ENCODE data around the gene SSBP3. TPM values are rescaled to one million over a fixed set of nuclear protein-coding genes. Genes with fewer than 3 reads are reported as not detected.

Gene SSBP3
- polyA plus RNA-seq, 4 donors, result 24.2 to 41.9 (median 32.2) TPM

- Histone ChIP-seq H3K4me1 (ENCODE audit: control insufficient read depth in 3 of 3, insufficient read depth in 2 of 3, low read depth in 1 of 3, low read length in 2 of 3) (no peaks in the 10 kb centered on the region), H3K27me3 (ENCODE audit: control insufficient read depth in 3 of 3, insufficient read depth in 3 of 3, low read length in 3 of 3) (no peaks in the 10 kb centered on the region), H3K27ac (ENCODE audit: low read depth in 1 of 3, low read length in 2 of 3) (no peak overlapping the region), H3K9me3 (ENCODE audit: control insufficient read depth in 2 of 2, insufficient read depth in 1 of 2, low read depth in 1 of 2, low read length in 1 of 2) (peaks cover 0 to 1% of the 10 kb centered on the region in 2 donors), H3K4me3 (ENCODE audit: low read depth in 1 of 3, low read length in 3 of 3) (no peak overlapping the region), H3K36me3 (ENCODE audit: control insufficient read depth in 3 of 3, insufficient read depth in 2 of 3, low read depth in 1 of 3, low read length in 3 of 3) (peaks cover 3 to 84% (median 10%) of the 10 kb centered on the region in 3 donors)
- no peak for FAIRE-seq
- WGBS, 3 donors, result 85 to 96% (median 89%) methylated on average over 7 of the region's 7 CpGs
- no peak for DNase-seq
Observed at GRCh38 chr1:54244655-54245054, 161.5 kb downstream of the SSBP3 start.

GRCh38 chr1:54243022-54243421 is 163.2 kb downstream of the SSBP3 start:
- Histone ChIP-seq H3K4me3 (ENCODE audit: low read depth in 1 of 3, low read length in 3 of 3) (no peak overlapping the region), H3K36me3 (ENCODE audit: control insufficient read depth in 3 of 3, insufficient read depth in 2 of 3, low read depth in 1 of 3, low read length in 3 of 3) (peaks cover 9 to 89% (median 11%) of the 10 kb centered on the region in 3 donors), H3K27me3 (ENCODE audit: control insufficient read depth in 3 of 3, insufficient read depth in 3 of 3, low read length in 3 of 3) (no peaks in the 10 kb centered on the region), H3K27ac (ENCODE audit: low read depth in 1 of 3, low read length in 2 of 3) (no peak overlapping the region), H3K9me3 (ENCODE audit: control insufficient read depth in 2 of 2, insufficient read depth in 1 of 2, low read depth in 1 of 2, low read length in 1 of 2) (no peaks in the 10 kb centered on the region), H3K4me1 (ENCODE audit: control insufficient read depth in 3 of 3, insufficient read depth in 2 of 3, low read depth in 1 of 3, low read length in 2 of 3) (no peaks in the 10 kb centered on the region)
- 89 to 92% (median 90%) methylated on average over 13 of the region's 13 CpGs for WGBS, 3 donors
- no peak for DNase-seq
- FAIRE-seq, result no peak

- no peaks in the 10 kb centered on the region for H3K9me3 ChIP-seq (ENCODE audit: control insufficient read depth in 2 of 2, insufficient read depth in 1 of 2, low read depth in 1 of 2, low read length in 1 of 2)
- no peak for FAIRE-seq
- no peak overlapping the region for H3K4me3 ChIP-seq (ENCODE audit: low read depth in 1 of 3, low read length in 3 of 3)
- WGBS, 3 donors, result 81 to 85% (median 85%) methylated on average over 6 of the region's 6 CpGs
- H3K27me3 ChIP-seq (ENCODE audit: control insufficient read depth in 3 of 3, insufficient read depth in 3 of 3, low read length in 3 of 3), result no peaks in the 10 kb centered on the region
- H3K27ac ChIP-seq (ENCODE audit: low read depth in 1 of 3, low read length in 2 of 3), result no peak overlapping the region
- no peak for DNase-seq
- no peaks in the 10 kb centered on the region for H3K4me1 ChIP-seq (ENCODE audit: control insufficient read depth in 3 of 3, insufficient read depth in 2 of 3, low read depth in 1 of 3, low read length in 2 of 3)
- peaks cover 8 to 87% (median 12%) of the 10 kb centered on the region in 3 donors for H3K36me3 ChIP-seq (ENCODE audit: control insufficient read depth in 3 of 3, insufficient read depth in 2 of 3, low read depth in 1 of 3, low read length in 3 of 3)
Observed at GRCh38 chr1:54241364-54241763, 164.8 kb downstream of the SSBP3 start.

GRCh38 chr1:54240741-54241335 is 165.4 kb downstream of the SSBP3 start:
- peaks cover 8 to 86% (median 12%) of the 10 kb centered on the region in 3 donors for H3K36me3 ChIP-seq (ENCODE audit: control insufficient read depth in 3 of 3, insufficient read depth in 2 of 3, low read depth in 1 of 3, low read length in 3 of 3)
- FAIRE-seq, result no peak

GRCh38 chr1:54239631-54240031 is 166.6 kb downstream of the SSBP3 start:
- Histone ChIP-seq H3K27me3 (ENCODE audit: control insufficient read depth in 3 of 3, insufficient read depth in 3 of 3, low read length in 3 of 3) (no peaks in the 10 kb centered on the region), H3K4me3 (ENCODE audit: low read depth in 1 of 3, low read length in 3 of 3) (no peak overlapping the region), H3K36me3 (ENCODE audit: control insufficient read depth in 3 of 3, insufficient read depth in 2 of 3, low read depth in 1 of 3, low read length in 3 of 3) (peaks cover 8 to 75% (median 12%) of the 10 kb centered on the region in 3 donors), H3K4me1 (ENCODE audit: control insufficient read depth in 3 of 3, insufficient read depth in 2 of 3, low read depth in 1 of 3, low read length in 2 of 3) (no peaks in the 10 kb centered on the region), H3K27ac (ENCODE audit: low read depth in 1 of 3, low read length in 2 of 3) (no peak overlapping the region), H3K9me3 (ENCODE audit: control insufficient read depth in 2 of 2, insufficient read depth in 1 of 2, low read depth in 1 of 2, low read length in 1 of 2) (no peaks in the 10 kb centered on the region)
- FAIRE-seq (no peak), DNase-seq (no peak)
- 84 to 90% (median 89%) methylated on average over 10 of the region's 10 CpGs for WGBS, 3 donors

More at GRCh38 chr1:54240741-54241335, 165.4 kb downstream of the SSBP3 start:
- Histone ChIP-seq H3K4me3 (ENCODE audit: low read depth in 1 of 3, low read length in 3 of 3) (no peak overlapping the region), H3K27ac (ENCODE audit: low read depth in 1 of 3, low read length in 2 of 3) (no peak overlapping the region), H3K4me1 (ENCODE audit: control insufficient read depth in 3 of 3, insufficient read depth in 2 of 3, low read depth in 1 of 3, low read length in 2 of 3) (no peaks in the 10 kb centered on the region), H3K9me3 (ENCODE audit: control insufficient read depth in 2 of 2, insufficient read depth in 1 of 2, low read depth in 1 of 2, low read length in 1 of 2) (no peaks in the 10 kb centered on the region), H3K27me3 (ENCODE audit: control insufficient read depth in 3 of 3, insufficient read depth in 3 of 3, low read length in 3 of 3) (no peaks in the 10 kb centered on the region)
- no peak for DNase-seq
- 95 to 99% (median 96%) methylated on average over 12 of the region's 12 CpGs for WGBS, 3 donors

- Histone ChIP-seq H3K4me1 (ENCODE audit: control insufficient read depth in 3 of 3, insufficient read depth in 2 of 3, low read depth in 1 of 3, low read length in 2 of 3) (no peaks in the 10 kb centered on the region), H3K9me3 (ENCODE audit: control insufficient read depth in 2 of 2, insufficient read depth in 1 of 2, low read depth in 1 of 2, low read length in 1 of 2) (no peaks in the 10 kb centered on the region), H3K27ac (ENCODE audit: low read depth in 1 of 3, low read length in 2 of 3) (no peak overlapping the region), H3K4me3 (ENCODE audit: low read depth in 1 of 3, low read length in 3 of 3) (no peak overlapping the region), H3K27me3 (ENCODE audit: control insufficient read depth in 3 of 3, insufficient read depth in 3 of 3, low read length in 3 of 3) (no peaks in the 10 kb centered on the region), H3K36me3 (ENCODE audit: control insufficient read depth in 3 of 3, insufficient read depth in 2 of 3, low read depth in 1 of 3, low read length in 3 of 3) (peaks cover 8 to 73% (median 12%) of the 10 kb centered on the region in 3 donors)
- 85 to 95% (median 94%) methylated on average over 5 of the region's 5 CpGs for WGBS, 3 donors
- DNase-seq, result no peak
- FAIRE-seq, result no peak
Observed at GRCh38 chr1:54239035-54239383, 167.2 kb downstream of the SSBP3 start.

- H3K4me3 ChIP-seq (ENCODE audit: low read depth in 1 of 3, low read length in 3 of 3), result no peak overlapping the region
- no peaks in the 10 kb centered on the region for H3K9me3 ChIP-seq (ENCODE audit: control insufficient read depth in 2 of 2, insufficient read depth in 1 of 2, low read depth in 1 of 2, low read length in 1 of 2)
- no peaks in the 10 kb centered on the region for H3K27me3 ChIP-seq (ENCODE audit: control insufficient read depth in 3 of 3, insufficient read depth in 3 of 3, low read length in 3 of 3)
- H3K36me3 ChIP-seq (ENCODE audit: control insufficient read depth in 3 of 3, insufficient read depth in 2 of 3, low read depth in 1 of 3, low read length in 3 of 3), result peaks cover 8 to 69% (median 12%) of the 10 kb centered on the region in 3 donors
- no peak overlapping the region for H3K27ac ChIP-seq (ENCODE audit: low read depth in 1 of 3, low read length in 2 of 3)
- FAIRE-seq (no peak), DNase-seq (no peak)
- 88 to 94% (median 89%) methylated on average over 12 of the region's 12 CpGs for WGBS, 3 donors
- H3K4me1 ChIP-seq (ENCODE audit: control insufficient read depth in 3 of 3, insufficient read depth in 2 of 3, low read depth in 1 of 3, low read length in 2 of 3), result no peaks in the 10 kb centered on the region
Observed at GRCh38 chr1:54238353-54239034, 167.7 kb downstream of the SSBP3 start.

GRCh38 chr1:54237586-54237985 is 168.6 kb downstream of the SSBP3 start:
- 88 to 96% (median 89%) methylated on average over 10 of the region's 10 CpGs for WGBS, 3 donors
- FAIRE-seq (no peak), DNase-seq (no peak)
- Histone ChIP-seq H3K36me3 (ENCODE audit: control insufficient read depth in 3 of 3, insufficient read depth in 2 of 3, low read depth in 1 of 3, low read length in 3 of 3) (peaks cover 8 to 60% (median 12%) of the 10 kb centered on the region in 3 donors), H3K27me3 (ENCODE audit: control insufficient read depth in 3 of 3, insufficient read depth in 3 of 3, low read length in 3 of 3) (no peaks in the 10 kb centered on the region), H3K4me3 (ENCODE audit: low read depth in 1 of 3, low read length in 3 of 3) (no peak overlapping the region), H3K27ac (ENCODE audit: low read depth in 1 of 3, low read length in 2 of 3) (no peak overlapping the region), H3K4me1 (ENCODE audit: control insufficient read depth in 3 of 3, insufficient read depth in 2 of 3, low read depth in 1 of 3, low read length in 2 of 3) (no peaks in the 10 kb centered on the region), H3K9me3 (ENCODE audit: control insufficient read depth in 2 of 2, insufficient read depth in 1 of 2, low read depth in 1 of 2, low read length in 1 of 2) (no peaks in the 10 kb centered on the region)
